ENCODE data around the gene PCDHA13.
"Not testable (repeated sequence)": the region's sequence is repeated elsewhere in the genome, so short reads cannot be mapped to it uniquely, and the experiment has no call there.

PCDHA13 gene

DNA sequence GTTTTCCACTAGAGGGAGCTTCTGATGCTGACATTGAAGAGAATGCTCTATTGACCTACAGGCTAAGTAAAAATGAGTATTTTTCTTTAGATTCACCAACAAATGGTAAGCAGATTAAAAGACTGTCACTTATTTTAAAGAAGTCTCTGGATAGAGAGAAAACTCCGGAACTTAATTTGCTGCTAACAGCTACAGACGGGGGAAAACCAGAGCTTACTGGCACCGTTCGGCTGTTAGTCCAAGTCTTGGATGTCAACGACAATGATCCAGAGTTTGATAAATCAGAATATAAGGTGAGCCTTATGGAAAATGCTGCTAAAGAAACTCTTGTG, 12.4 kb upstream of the PCDHA13 start:
- DNase-seq = no peak

DNA sequence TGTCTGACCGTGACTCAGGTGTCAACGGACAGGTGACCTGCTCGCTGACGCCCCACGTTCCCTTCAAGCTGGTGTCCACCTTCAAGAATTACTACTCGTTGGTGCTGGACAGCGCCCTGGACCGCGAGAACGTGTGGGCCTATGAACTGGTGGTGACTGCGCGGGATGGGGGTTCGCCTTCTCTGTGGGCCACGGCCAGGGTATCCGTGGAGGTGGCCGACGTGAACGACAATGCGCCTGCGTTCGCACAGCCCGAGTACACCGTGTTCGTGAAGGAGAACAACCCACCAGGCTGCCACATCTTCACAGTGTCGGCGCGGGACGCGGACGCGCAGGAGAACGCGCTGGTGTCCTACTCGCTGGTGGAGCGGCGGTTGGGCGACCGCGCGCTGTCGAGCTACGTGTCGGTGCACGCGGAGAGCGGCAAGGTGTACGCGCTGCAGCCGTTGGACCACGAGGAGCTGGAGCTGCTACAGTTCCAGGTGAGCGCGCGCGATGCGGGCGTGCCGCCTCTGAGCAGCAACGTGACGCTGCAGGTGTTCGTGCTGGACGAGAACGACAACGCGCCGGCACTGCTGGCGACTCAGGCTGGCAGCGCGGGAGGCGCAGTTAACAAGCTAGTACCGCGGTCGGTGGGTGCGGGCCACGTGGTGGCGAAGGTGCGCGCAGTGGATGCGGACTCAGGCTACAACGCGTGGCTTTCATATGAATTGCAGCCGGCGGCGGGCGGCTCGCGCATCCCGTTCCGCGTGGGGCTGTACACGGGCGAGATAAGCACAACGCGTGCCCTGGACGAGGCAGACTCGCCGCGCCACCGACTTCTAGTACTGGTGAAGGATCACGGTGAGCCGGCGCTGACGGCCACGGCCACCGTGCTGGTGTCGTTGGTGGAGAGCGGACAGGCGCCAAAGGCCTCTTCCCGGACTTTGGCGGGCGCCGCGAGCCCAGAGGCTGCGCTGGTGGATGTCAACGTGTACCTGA, 11.4 kb upstream of the PCDHA13 start:
- no peak for DNase-seq

- no peak for DNase-seq
Observed at GRCh38 chr5:140875085-140876065, 6.5 kb upstream of the PCDHA13 start, which contains the start of gene PCDHA12. Gene PCDHA12 (plus strand): TSS chr5:140875308. CDS start chr5:140875473, 165 bp downstream.

DNA sequence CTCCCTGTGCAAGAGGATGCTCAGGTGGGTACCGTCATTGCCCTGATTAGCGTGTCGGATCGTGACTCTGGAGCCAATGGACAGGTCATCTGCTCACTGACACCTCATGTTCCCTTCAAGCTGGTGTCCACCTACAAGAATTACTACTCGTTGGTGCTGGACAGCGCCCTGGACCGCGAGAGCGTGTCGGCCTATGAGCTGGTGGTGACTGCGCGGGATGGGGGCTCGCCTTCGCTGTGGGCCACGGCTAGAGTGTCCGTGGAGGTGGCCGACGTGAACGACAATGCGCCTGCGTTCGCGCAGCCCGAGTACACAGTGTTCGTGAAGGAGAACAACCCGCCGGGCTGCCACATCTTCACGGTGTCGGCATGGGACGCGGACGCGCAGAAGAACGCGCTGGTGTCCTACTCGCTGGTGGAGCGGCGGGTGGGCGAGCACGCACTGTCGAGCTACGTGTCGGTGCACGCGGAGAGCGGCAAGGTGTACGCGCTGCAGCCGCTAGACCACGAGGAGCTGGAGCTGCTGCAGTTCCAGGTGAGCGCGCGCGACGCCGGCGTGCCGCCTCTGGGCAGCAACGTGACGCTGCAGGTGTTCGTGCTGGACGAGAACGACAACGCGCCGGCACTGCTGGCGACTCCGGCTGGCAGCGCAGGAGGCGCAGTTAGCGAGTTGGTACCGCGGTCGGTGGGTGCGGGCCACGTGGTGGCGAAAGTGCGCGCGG, 5.2 kb upstream of the PCDHA13 start:
- not testable (repeated sequence) for DNase-seq

GRCh38 chr5:140877262-140877581, 4.7 kb upstream of the PCDHA13 start:
- no peak for DNase-seq

DNA sequence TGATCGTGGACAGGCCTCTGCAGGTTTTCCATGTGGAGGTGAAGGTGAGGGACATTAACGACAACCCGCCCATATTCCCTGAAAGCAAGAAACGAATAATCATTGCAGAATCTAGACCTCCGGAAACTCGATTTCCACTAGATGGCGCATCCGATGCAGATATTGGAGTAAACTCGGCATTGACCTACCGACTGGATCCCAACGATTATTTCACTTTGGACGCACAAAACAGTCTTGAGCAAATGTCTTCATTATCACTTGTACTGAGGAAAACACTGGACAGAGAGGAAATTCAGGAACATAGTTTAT, 621 bp downstream of the PCDHA13 start:
- no peak for DNase-seq

- DNase-seq = no peak
Observed at GRCh38 chr5:140883373-140883772, 1.4 kb downstream of the PCDHA13 start.

GRCh38 chr5:140883927-140884697, 2.2 kb downstream of the PCDHA13 start:
- DNase-seq = no peak

GRCh38 chr5:140916325-140916724, 34.4 kb downstream of the PCDHA13 start:
- DNase-seq = no peak

GRCh38 chr5:140923601-140924000, 41.7 kb downstream of the PCDHA13 start:
- no peak for DNase-seq

DNA sequence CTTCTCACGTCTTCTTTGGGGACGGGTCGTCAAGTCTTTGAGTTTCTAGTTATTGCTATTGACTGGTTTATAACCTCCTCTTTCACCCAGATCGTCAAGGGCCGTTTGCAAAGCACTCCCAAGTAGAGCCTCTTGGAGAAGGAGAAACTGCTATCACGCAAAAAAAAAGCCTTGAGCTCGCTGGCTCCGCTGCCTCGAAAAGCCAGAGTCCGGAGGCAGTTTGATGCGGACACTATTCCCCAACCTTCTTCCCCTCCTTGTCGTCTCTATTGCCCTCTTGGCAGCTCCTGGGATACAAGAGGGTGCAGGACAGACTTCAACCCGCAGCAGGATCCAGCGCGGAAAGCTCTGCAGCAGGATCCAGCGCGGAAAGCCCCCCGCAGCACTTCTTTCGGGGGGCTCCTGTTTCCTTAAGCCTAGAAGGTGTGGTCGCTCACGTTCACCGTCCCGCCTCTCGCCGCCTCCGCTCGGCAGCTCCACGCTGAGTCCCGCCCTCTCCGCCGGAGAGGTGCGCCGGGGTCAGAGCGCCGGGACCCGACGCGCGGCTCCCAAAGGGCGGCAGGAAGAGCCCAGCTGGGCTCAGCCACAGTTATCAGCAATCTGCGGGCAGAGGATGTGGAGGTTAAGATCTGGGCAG, 44.0 kb downstream of the PCDHA13 start, which contains the start of gene PCDHAC1:
PCDHAC1 (plus strand) TSS at position 494 of the 637 bp plus-strand sequence. CDS start 594 bp downstream, outside the sequence.
- DNase-seq = peak; percentile 40

- peak; percentile 69 for DNase-seq
Observed at GRCh38 chr5:140926443-140927227, 44.7 kb downstream of the PCDHA13 start.

DNA sequence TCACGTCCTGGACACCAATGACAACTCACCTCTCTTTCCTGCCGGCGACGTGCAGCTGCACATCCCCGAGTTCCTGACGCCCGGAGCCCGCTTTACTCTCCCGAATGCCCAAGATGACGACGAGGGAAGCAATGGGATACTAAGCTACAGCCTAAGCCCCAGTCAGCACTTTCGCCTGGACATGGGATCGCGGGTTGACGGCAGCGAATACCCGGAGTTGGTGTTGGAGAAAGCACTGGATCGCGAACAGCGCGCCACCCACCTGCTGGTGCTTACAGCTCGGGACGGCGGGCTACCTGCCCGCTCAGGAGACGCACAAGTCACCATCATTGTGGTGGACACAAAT, 45.3 kb downstream of the PCDHA13 start:
- DNase-seq = no peak
